ENCODE results near the gene UBR2. TPM values are rescaled to one million over a fixed set of nuclear protein-coding genes. Genes with fewer than 3 reads are reported as not detected.
A peak's percentile ranks its signal among the peaks of the same experiment; 100 is the strongest.

Gene UBR2
- total and polyA plus RNA-seq, 9 of the 15 experiments (the other 6 are each of a cell fraction or from before 2014, with no cell fraction given) = 9.1 to 38.9 (median 23.4) TPM

- TF ChIP-seq POLR3G (IDR thresholded peaks at IDR 0.05; ENCODE audit: extremely low read depth, insufficient read length, insufficient replicate concordance) = no peak
- TF ChIP-seq PYGO2 (tag; IDR thresholded peaks at IDR 0.05) = no peak
- no peak for TF ChIP-seq SNRNP70 (optimal IDR thresholded peaks at IDR 0.05; ENCODE audit: low read depth, low read length)
- no peak for TF ChIP-seq THAP12 (CRISPR knock-in tag; IDR thresholded peaks at IDR 0.05)
- TF ChIP-seq CEBPB (tag; IDR thresholded peaks at IDR 0.05) = peak; percentile 62
- no peak for TF ChIP-seq XRCC3 (IDR thresholded peaks at IDR 0.05)
- no peak for TF ChIP-seq MEIS2 (IDR thresholded peaks at IDR 0.05; ENCODE audit: partially characterized antibody)
- TF ChIP-seq PTRF (tag; IDR thresholded peaks at IDR 0.05) = no peak
- TF ChIP-seq DPF2 (IDR thresholded peaks at IDR 0.05) = no peak
- TF ChIP-seq HOXB6 (CRISPR knock-in tag; IDR thresholded peaks at IDR 0.05; ENCODE audit: borderline replicate concordance) = no peak
- no peak for TF ChIP-seq RHOXF2B (CRISPR knock-in tag; conservative IDR thresholded peaks at IDR 0.05)
- TF ChIP-seq ZBTB1 (CRISPR knock-in tag; IDR thresholded peaks at IDR 0.05; ENCODE audit: borderline replicate concordance, low read depth) = no peak
- no peak for TF ChIP-seq ADNP (tag; IDR thresholded peaks at IDR 0.05)
- TF ChIP-seq SRSF7 (optimal IDR thresholded peaks at IDR 0.05; ENCODE audit: low read depth, low read length) = no peak
- peak in 1 of 2 experiments; percentile 90; a peak in 2 of 3 replicates for TF ChIP-seq CBX3 (IDR thresholded peaks at IDR 0.05; ENCODE audit: borderline replicate concordance in 1 of 2, low read length in 2 of 2)
- no peak for TF ChIP-seq CTBP1 (IDR thresholded peaks at IDR 0.05; ENCODE audit: borderline replicate concordance)
- no peak for TF ChIP-seq SRSF1 (IDR thresholded peaks at IDR 0.05; ENCODE audit: low read depth, low read length)
- peak in 1 of 2 experiments; percentile 24 for TF ChIP-seq E2F6 (IDR thresholded peaks at IDR 0.05; ENCODE audit: borderline replicate concordance in 1 of 2, extremely low read depth in 1 of 2, insufficient read depth in 1 of 2, insufficient read length in 1 of 2, low read depth in 1 of 2, low read length in 1 of 2, poor library complexity in 1 of 2, severe bottlenecking in 1 of 2)
- peak; percentile 60; the same call in 1 of the 2 replicates for TF ChIP-seq CBX5 (IDR thresholded peaks at IDR 0.05; ENCODE audit: borderline replicate concordance, low read depth)
- TF ChIP-seq ZNF347 (CRISPR knock-in tag; IDR thresholded peaks at IDR 0.05; ENCODE audit: low read depth) = no peak
- no peak for TF ChIP-seq NCOA2 (IDR thresholded peaks at IDR 0.05; ENCODE audit: partially characterized antibody in 2 of 2)
- TF ChIP-seq E2F1 (CRISPR knock-in tag; IDR thresholded peaks at IDR 0.05) = no peak
- no peak for TF ChIP-seq CHD1 (IDR thresholded peaks at IDR 0.05; ENCODE audit: low read length)
These were observed 148.1 kb downstream of the UBR2 start (continued) for GRCh38 chr6:42711930-42712329.
